GM12878 (cell line): ENCODE data around the gene NPAS1.

Source experiments
- CHD1 ChIP-seq: IDR thresholded peaks from 2 replicates; pipeline ENCODE4 v1.6.1; 2012; ENCODE audit warnings: low read depth, low read length, improper control_type of control experiment
- CREM ChIP-seq: IDR thresholded peaks from 2 replicates; pipeline ENCODE4 v1.6.1; 2014; ENCODE audit warnings: antibody characterized with exemption, low read depth
- EP300 ChIP-seq, 2 experiments: fragments of 150-350 bp in 1 of 2; IDR thresholded peaks; 2 replicates each; pipeline ENCODE4 v1.6.1; 2011 to 2012; ENCODE audit warnings: low read depth in 2 of 2, low read length in 2 of 2, borderline replicate concordance in 1 of 2, improper control_type of control experiment in 1 of 2, inconsistent platforms in 1 of 2; ENCODE audit not compliant: control insufficient read depth in 1 of 2
- ESRRA ChIP-seq: IDR thresholded peaks from 2 replicates; pipeline ENCODE4 v1.6.1; 2012; ENCODE audit warnings: mild to moderate bottlenecking, low read length, improper control_type of control experiment
- EZH2 ChIP-seq: IDR thresholded peaks from 2 replicates; pipeline ENCODE4 v1.6.1; 2012; ENCODE audit warnings: low read depth, mild to moderate bottlenecking, control low read depth, inconsistent platforms, low read length, borderline replicate concordance; ENCODE audit not compliant: control insufficient read depth
- MYC ChIP-seq: IDR thresholded peaks from 2 replicates; pipeline ENCODE4 v1.6.1; 2011; ENCODE audit warnings: mild to moderate bottlenecking, low read length, moderate library complexity, inconsistent platforms; ENCODE audit not compliant: insufficient read depth, insufficient replicate concordance, insufficient read length, severe bottlenecking
- POLR2A ChIP-seq: IDR thresholded peaks from 2 replicates; pipeline ENCODE4 v1.6.1; 2011; ENCODE audit warnings: low read depth, mild to moderate bottlenecking, low read length
- POLR2AphosphoS5 ChIP-seq: IDR thresholded peaks from 2 replicates; pipeline ENCODE4 v1.6.1; 2011; ENCODE audit warnings: mild to moderate bottlenecking, low read length, inconsistent platforms
- RAD21 ChIP-seq: IDR thresholded peaks from 2 replicates; pipeline ENCODE4 v1.6.1; 2011; ENCODE audit warnings: mild to moderate bottlenecking, low read depth, low read length, moderate library complexity; ENCODE audit not compliant: insufficient read depth
- TCF7 ChIP-seq: IDR thresholded peaks from 2 replicates; pipeline ENCODE4 v1.6.1; 2014; ENCODE audit warnings: antibody characterized with exemption, borderline replicate concordance
- ZSCAN29 ChIP-seq: fragments of 450-650 bp; IDR thresholded peaks from 2 replicates; pipeline ENCODE4 v1.6.1; 2017; ENCODE audit warnings: mild to moderate bottlenecking, moderate library complexity
- TF ChIP-seq, protein P1 (sequence below), 3 experiments: IDR thresholded peaks in 2 of 3; conservative IDR thresholded peaks in 1 of 3; 2 replicates each; pipeline ENCODE4 v1.5.1; 2011; ENCODE audit warnings: low read depth in 3 of 3, low read length in 3 of 3, mild to moderate bottlenecking in 3 of 3, control low read depth in 2 of 3, moderate library complexity in 2 of 3, inconsistent platforms in 1 of 3, mixed read lengths in 1 of 3; ENCODE audit not compliant: control insufficient read depth in 2 of 3, insufficient read depth in 1 of 3; ENCODE audit errors: extremely low read depth in 1 of 3
- TF ChIP-seq, protein P2 (sequence below): fragments of 450-650 bp; IDR thresholded peaks from 2 replicates; pipeline ENCODE4 v1.6.1; 2016; ENCODE audit warnings: mild to moderate bottlenecking
- TF ChIP-seq, protein P3 (sequence below): IDR thresholded peaks from 2 replicates; pipeline ENCODE4 v1.6.1; 2012; ENCODE audit warnings: low read depth, low read length, improper control_type of control experiment

DNA sequence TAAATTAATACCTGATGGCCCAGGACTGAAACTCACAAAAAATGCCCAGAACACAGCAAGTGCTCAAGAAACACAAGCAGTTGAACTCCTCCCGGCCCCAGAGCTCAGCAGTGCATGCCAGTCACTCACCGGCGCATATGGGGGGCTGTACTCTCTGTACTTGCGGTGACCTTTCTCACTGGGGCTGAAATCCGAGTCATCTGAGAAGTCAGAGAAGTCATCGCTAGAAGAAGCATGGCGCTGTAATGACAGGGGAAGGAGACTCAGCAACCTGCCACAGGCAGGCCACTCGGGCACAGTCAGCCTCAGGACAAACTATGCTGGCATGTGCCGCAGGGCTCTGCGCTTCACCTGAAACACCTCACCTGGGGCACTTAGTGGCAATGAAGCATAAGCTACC is 74.2 kb downstream of the NPAS1 start:
- TF ChIP-seq, protein P1, sequence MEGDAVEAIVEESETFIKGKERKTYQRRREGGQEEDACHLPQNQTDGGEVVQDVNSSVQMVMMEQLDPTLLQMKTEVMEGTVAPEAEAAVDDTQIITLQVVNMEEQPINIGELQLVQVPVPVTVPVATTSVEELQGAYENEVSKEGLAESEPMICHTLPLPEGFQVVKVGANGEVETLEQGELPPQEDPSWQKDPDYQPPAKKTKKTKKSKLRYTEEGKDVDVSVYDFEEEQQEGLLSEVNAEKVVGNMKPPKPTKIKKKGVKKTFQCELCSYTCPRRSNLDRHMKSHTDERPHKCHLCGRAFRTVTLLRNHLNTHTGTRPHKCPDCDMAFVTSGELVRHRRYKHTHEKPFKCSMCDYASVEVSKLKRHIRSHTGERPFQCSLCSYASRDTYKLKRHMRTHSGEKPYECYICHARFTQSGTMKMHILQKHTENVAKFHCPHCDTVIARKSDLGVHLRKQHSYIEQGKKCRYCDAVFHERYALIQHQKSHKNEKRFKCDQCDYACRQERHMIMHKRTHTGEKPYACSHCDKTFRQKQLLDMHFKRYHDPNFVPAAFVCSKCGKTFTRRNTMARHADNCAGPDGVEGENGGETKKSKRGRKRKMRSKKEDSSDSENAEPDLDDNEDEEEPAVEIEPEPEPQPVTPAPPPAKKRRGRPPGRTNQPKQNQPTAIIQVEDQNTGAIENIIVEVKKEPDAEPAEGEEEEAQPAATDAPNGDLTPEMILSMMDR (IDR thresholded peaks at IDR 0.05 in 2 of 3, conservative IDR thresholded peaks at IDR 0.05 in 1 of 3; ENCODE audit: control insufficient read depth in 2 of 3, extremely low read depth in 1 of 3, insufficient read depth in 1 of 3, low read depth in 3 of 3, low read length in 3 of 3) = 0 out of 6 replicates have a peak, but pooled peaks of 1 of the 3 experiments have one; percentile 6
- TF ChIP-seq ESRRA (no peak), CREM (peak; percentile 24; the same call in 1 of the 2 replicates), TCF7 (no peak), EZH2 (no peak), EP300 (IDR thresholded peaks at IDR 0.05; ENCODE audit: borderline replicate concordance in 1 of 2, control insufficient read depth in 1 of 2, low read depth in 2 of 2, low read length in 2 of 2) (no peak), RAD21 (no peak), CHD1 (no peak), MYC (no peak), POLR2AphosphoS5 (no peak), POLR2A (peak; percentile 74), ZSCAN29 (no peak)
- TF ChIP-seq, protein P2, sequence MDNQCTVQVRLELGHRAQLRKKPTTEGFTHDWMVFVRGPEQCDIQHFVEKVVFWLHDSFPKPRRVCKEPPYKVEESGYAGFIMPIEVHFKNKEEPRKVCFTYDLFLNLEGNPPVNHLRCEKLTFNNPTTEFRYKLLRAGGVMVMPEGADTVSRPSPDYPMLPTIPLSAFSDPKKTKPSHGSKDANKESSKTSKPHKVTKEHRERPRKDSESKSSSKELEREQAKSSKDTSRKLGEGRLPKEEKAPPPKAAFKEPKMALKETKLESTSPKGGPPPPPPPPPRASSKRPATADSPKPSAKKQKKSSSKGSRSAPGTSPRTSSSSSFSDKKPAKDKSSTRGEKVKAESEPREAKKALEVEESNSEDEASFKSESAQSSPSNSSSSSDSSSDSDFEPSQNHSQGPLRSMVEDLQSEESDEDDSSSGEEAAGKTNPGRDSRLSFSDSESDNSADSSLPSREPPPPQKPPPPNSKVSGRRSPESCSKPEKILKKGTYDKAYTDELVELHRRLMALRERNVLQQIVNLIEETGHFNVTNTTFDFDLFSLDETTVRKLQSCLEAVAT = no peak
- TF ChIP-seq, protein P3, sequence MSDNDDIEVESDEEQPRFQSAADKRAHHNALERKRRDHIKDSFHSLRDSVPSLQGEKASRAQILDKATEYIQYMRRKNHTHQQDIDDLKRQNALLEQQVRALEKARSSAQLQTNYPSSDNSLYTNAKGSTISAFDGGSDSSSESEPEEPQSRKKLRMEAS = no peak
